GM12891 (cell line): ENCODE results near the gene CCDC201.

Experiments used
- PAX5 ChIP-seq: IDR thresholded peaks from 2 replicates; pipeline ENCODE4 v1.6.1; 2011; ENCODE audit warnings: low read length, moderate library complexity, mild to moderate bottlenecking; ENCODE audit not compliant: insufficient read depth, severe bottlenecking
- POLR2A ChIP-seq: IDR thresholded peaks from 2 replicates; pipeline ENCODE4 v1.6.1; 2011; ENCODE audit warnings: low read depth, low read length, control low read depth
- POLR2AphosphoS5 ChIP-seq: IDR thresholded peaks from 2 replicates; pipeline ENCODE4 v1.6.1; 2011; ENCODE audit warnings: low read depth, low read length, control low read depth
- SPI1 ChIP-seq: IDR thresholded peaks from 2 replicates; pipeline ENCODE4 v1.6.1; 2011; ENCODE audit warnings: low read depth, low read length, control low read depth
- TAF1 ChIP-seq: IDR thresholded peaks from 2 replicates; pipeline ENCODE4 v1.6.1; 2011; ENCODE audit warnings: low read depth, low read length, control low read depth

GRCh38 chr7:45917658-45918057 lies 44.8 kb upstream of the CCDC201 start:
- TF ChIP-seq POLR2AphosphoS5 (no peak), POLR2A (no peak), TAF1 (no peak), PAX5 (no peak), SPI1 (no peak)
